Measurements from ENCODE around the gene KCTD2. TPM values are rescaled to one million over a fixed set of nuclear protein-coding genes. Genes with fewer than 3 reads are reported as not detected.
A peak's percentile ranks its signal among the peaks of the same experiment; 100 is the strongest.

Gene KCTD2
- total RNA-seq, 4 donors from 2014 or later = 22.5 to 38.3 (median 28.6) TPM

- H3K4me3 ChIP-seq (ENCODE audit: low read depth, poor library complexity, severe bottlenecking) = no peak overlapping the region
- TF ChIP-seq POLR2A (IDR thresholded peaks at IDR 0.05) = no peak
- TF ChIP-seq, protein P1, sequence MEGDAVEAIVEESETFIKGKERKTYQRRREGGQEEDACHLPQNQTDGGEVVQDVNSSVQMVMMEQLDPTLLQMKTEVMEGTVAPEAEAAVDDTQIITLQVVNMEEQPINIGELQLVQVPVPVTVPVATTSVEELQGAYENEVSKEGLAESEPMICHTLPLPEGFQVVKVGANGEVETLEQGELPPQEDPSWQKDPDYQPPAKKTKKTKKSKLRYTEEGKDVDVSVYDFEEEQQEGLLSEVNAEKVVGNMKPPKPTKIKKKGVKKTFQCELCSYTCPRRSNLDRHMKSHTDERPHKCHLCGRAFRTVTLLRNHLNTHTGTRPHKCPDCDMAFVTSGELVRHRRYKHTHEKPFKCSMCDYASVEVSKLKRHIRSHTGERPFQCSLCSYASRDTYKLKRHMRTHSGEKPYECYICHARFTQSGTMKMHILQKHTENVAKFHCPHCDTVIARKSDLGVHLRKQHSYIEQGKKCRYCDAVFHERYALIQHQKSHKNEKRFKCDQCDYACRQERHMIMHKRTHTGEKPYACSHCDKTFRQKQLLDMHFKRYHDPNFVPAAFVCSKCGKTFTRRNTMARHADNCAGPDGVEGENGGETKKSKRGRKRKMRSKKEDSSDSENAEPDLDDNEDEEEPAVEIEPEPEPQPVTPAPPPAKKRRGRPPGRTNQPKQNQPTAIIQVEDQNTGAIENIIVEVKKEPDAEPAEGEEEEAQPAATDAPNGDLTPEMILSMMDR (IDR thresholded peaks at IDR 0.05) = no peak
- 83 to 95% methylated on average over 2 of the region's 2 CpGs for WGBS, 2 donors
- DNase-seq (ENCODE audit: low spot score in 2 of 2) = no peak
- intact Hi-C loops (cut with DNase I; ENCODE audit: low total_unique reads) = no loop called here
These were observed 61.2 kb downstream of the KCTD2 start for GRCh38 chr17:75108193-75108592.

DNA sequence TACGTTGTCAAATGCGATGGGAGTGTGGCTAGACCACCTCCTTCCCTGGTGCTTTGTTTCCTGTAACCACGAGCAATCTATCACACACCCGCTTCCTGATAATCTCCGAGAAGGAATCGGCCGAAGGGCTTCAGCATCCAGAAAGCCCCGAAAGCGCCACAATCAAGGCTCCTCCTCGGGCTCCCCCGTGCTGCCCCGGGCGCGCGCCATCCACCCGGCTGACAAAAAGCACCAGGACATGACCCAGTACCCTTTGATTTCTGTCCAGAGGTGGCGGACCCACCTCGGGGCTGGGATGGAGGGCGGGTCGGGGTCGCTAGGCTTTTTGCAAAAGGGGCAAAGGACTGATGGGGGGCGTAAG, 62.0 kb downstream of the KCTD2 start:
- intact Hi-C loops (cut with DNase I; ENCODE audit: low total_unique reads) = no loop called here
- H3K4me3 ChIP-seq (ENCODE audit: low read depth, poor library complexity, severe bottlenecking) = peak overlapping the region; percentile 12
- WGBS, 2 donors = 8% methylated on average over 22 of the region's 22 CpGs
- DNase-seq (ENCODE audit: low spot score in 2 of 2) = no peak
- TF ChIP-seq, protein P1 (IDR thresholded peaks at IDR 0.05) = no peak
- TF ChIP-seq POLR2A (IDR thresholded peaks at IDR 0.05) = no peak

GRCh38 chr17:75109407-75110233, 62.6 kb downstream of the KCTD2 start, which contains the start of gene ARMC7:
Gene ARMC7 (plus strand): TSS chr17:75109969. CDS start chr17:75110289, 320 bp downstream.
- DNase-seq (ENCODE audit: low spot score in 2 of 2) = peak; percentile 84 to 97
- 0 to 1% methylated on average over 25 to 62 of the region's 68 CpGs for WGBS, 2 donors

GRCh38 chr17:75110234-75110937, 63.4 kb downstream of the KCTD2 start:
- WGBS, 2 donors = 17 to 19% methylated on average over 34 to 38 of the region's 40 CpGs
- peak overlapping the region; percentile 37 for H3K4me3 ChIP-seq (ENCODE audit: low read depth, poor library complexity, severe bottlenecking)
- DNase-seq (ENCODE audit: low spot score in 2 of 2) = no peak
- intact Hi-C loops (cut with DNase I; ENCODE audit: low total_unique reads) = loop anchor here (5.0 to 10.0 kb wide), 2 partner anchors 62 to 94 kb away; partner anchors contain the start of gene NUP85
- TF ChIP-seq, protein P1 (IDR thresholded peaks at IDR 0.05) = no peak
- no peak for TF ChIP-seq POLR2A (IDR thresholded peaks at IDR 0.05)

More at GRCh38 chr17:75109407-75110233, 62.6 kb downstream of the KCTD2 start, which contains the start of gene ARMC7:
- intact Hi-C loops (cut with DNase I; ENCODE audit: low total_unique reads) = loop anchor here (5.0 to 10.0 kb wide), 2 partner anchors 63 to 95 kb away; partner anchors contain the start of gene NUP85
- TF ChIP-seq POLR2A (IDR thresholded peaks at IDR 0.05) = no peak
- TF ChIP-seq, protein P1 (IDR thresholded peaks at IDR 0.05) = no peak
- H3K4me3 ChIP-seq (ENCODE audit: low read depth, poor library complexity, severe bottlenecking) = peak within 1 kb of the TSS; percentile 37

- intact Hi-C loops (cut with DNase I; ENCODE audit: low total_unique reads) = loop anchor here (5.0 to 10.0 kb wide), 2 partner anchors 60 to 93 kb away; partner anchors contain the start of gene NUP85
- H3K4me3 ChIP-seq (ENCODE audit: low read depth, poor library complexity, severe bottlenecking) = no peak overlapping the region
- WGBS, 2 donors = 80 to 82% methylated on average over 7 of the region's 7 CpGs
- DNase-seq (ENCODE audit: low spot score in 2 of 2) = no peak
- no peak for TF ChIP-seq POLR2A (IDR thresholded peaks at IDR 0.05)
- TF ChIP-seq, protein P1 (IDR thresholded peaks at IDR 0.05) = no peak
These were observed 64.8 kb downstream of the KCTD2 start for GRCh38 chr17:75111777-75112335.

Data from lower leg skin (tissue), 4 donors.